Neutrophil (primary cell): ENCODE data around the gene SUMF1.

Experiments used
- H3K27ac ChIP-seq: fragments of 200-600 bp; sonication (generic); 2 replicates; pipeline ENCODE4 v1.5.1; 2016; ENCODE audit warnings: mild to moderate bottlenecking, moderate library complexity
- H3K27me3 ChIP-seq: fragments of 200-600 bp; sonication (generic); 2 replicates; pipeline ENCODE4 v1.6.0; 2016; ENCODE audit warnings: mild to moderate bottlenecking
- H3K36me3 ChIP-seq: fragments of 200-600 bp; sonication (generic); 2 replicates; pipeline ENCODE4 v1.5.1; 2017
- H3K4me1 ChIP-seq, 2 experiments: fragments of 200-600 bp in 1 of 2; sonication (generic) in 1 of 2; 1 replicate in 1 of 2; 2 replicates in 1 of 2; pipeline versions ENCODE4 v1.5.1 to v1.6.1; 2013 to 2016; ENCODE audit warnings: low read depth in 1 of 2, low read length in 1 of 2, mild to moderate bottlenecking in 1 of 2, moderate library complexity in 1 of 2; ENCODE audit not compliant: control insufficient read depth in 1 of 2, insufficient read depth in 1 of 2
- H3K4me3 ChIP-seq, 2 experiments: fragments of 200-600 bp in 1 of 2; sonication (generic) in 1 of 2; 1 replicate in 1 of 2; 2 replicates in 1 of 2; pipeline ENCODE4 v1.5.1; 2013 to 2016; ENCODE audit warnings: low read depth in 1 of 2, low read length in 1 of 2, mild to moderate bottlenecking in 1 of 2, moderate library complexity in 1 of 2
- H3K9me3 ChIP-seq: fragments of 200-600 bp; sonication (generic); 2 replicates; pipeline ENCODE4 v1.5.1; 2016
- TF ChIP-seq, protein P1 (sequence below): fragments of 200-600 bp; sonication (generic); IDR thresholded peaks from 2 replicates; pipeline ENCODE4 v1.5.1; 2016; ENCODE audit warnings: antibody characterized with exemption

The SUMF1 gene

DNA sequence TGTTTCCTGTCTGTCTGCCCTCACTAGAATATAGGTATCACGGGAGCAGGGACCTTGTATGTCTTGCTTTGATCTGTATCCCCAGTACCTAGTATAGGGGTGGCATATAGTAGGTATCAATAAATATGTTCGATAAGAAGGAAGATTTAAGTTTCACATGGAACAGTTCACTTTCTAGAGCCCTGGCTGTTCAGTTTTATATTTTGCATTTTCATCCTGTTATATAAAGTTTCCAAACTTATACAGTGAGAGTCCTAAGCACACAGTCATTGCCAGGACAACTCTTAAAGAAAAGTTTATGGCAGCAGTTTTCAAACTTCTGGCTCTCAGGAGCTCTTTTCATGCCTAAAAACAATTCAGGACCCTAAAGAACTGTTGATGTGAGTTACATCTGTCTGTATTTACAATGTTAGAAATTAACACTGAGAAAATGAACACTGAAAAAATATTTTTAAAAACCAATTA, 39.5 kb upstream of the SUMF1 start:
- Histone ChIP-seq H3K9me3 (no peaks in the 10 kb centered on the region), H3K27ac (no peak overlapping the region), H3K27me3 (no peaks in the 10 kb centered on the region), H3K4me1 (peaks cover 9 to 15% of the 10 kb centered on the region in 2 experiments), H3K4me3 (no peak overlapping the region), H3K36me3 (no peaks in the 10 kb centered on the region)
- TF ChIP-seq, protein P1, sequence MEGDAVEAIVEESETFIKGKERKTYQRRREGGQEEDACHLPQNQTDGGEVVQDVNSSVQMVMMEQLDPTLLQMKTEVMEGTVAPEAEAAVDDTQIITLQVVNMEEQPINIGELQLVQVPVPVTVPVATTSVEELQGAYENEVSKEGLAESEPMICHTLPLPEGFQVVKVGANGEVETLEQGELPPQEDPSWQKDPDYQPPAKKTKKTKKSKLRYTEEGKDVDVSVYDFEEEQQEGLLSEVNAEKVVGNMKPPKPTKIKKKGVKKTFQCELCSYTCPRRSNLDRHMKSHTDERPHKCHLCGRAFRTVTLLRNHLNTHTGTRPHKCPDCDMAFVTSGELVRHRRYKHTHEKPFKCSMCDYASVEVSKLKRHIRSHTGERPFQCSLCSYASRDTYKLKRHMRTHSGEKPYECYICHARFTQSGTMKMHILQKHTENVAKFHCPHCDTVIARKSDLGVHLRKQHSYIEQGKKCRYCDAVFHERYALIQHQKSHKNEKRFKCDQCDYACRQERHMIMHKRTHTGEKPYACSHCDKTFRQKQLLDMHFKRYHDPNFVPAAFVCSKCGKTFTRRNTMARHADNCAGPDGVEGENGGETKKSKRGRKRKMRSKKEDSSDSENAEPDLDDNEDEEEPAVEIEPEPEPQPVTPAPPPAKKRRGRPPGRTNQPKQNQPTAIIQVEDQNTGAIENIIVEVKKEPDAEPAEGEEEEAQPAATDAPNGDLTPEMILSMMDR: no peak

- H3K36me3 ChIP-seq: no peaks in the 10 kb centered on the region
- H3K4me3 ChIP-seq: no peak overlapping the region
- H3K27ac ChIP-seq: no peak overlapping the region
- H3K9me3 ChIP-seq: no peaks in the 10 kb centered on the region
- no peaks in the 10 kb centered on the region for H3K27me3 ChIP-seq
- TF ChIP-seq, protein P1: no peak
- H3K4me1 ChIP-seq: peaks cover 9 to 15% of the 10 kb centered on the region in 2 experiments
These were observed 38.9 kb upstream of the SUMF1 start for GRCh38 chr3:4505688-4506558.

DNA sequence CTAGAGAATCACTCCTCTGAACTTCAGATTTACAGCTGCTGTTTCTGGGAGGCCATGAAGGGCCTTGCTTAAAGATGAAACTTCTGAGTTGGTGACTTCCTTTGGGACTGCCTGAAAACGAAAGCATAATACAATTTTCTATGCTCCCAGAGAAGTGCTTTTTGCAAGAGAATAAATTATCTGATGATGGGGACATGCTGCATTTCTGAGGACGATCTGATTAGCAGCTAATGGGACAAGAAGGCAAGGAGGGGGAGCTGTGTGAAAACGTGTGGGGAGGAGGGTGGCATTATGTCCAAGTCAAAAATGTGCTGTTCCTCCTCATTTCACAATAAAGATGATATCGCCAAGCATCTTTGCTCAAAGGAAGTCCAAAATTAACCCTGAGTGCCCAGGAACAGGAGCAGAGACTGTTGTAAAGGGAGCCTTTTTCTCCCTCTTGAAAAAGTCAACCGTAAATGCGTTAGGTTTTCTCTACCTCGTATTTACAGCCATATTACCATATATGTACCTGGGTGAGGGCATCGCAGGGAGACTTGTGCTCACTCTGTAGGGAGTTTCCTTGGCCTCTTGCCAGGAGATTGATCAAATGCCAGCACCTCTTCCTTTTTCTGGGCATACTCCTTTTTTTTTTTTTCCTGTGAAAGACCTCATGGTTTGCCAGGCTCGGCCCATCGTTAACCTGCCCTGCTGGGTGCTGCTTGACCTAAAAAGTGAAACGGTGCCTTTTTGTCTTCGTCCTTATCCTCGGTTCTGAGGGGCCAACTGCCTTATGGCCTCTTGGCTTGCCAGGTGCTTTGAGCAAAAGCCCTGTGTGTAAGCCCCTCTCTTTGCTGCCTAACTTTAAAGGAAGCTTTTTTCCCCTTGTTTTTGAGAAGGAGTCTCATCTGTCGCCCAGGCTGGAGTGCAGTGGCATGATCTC, 37.5 kb upstream of the SUMF1 start:
- Histone ChIP-seq H3K4me3 (no peak overlapping the region), H3K4me1 (peaks cover 9 to 15% of the 10 kb centered on the region in 2 experiments), H3K9me3 (no peaks in the 10 kb centered on the region), H3K27me3 (no peaks in the 10 kb centered on the region), H3K36me3 (no peaks in the 10 kb centered on the region), H3K27ac (peak overlapping the region; percentile 19)
- TF ChIP-seq, protein P1: no peak

DNA sequence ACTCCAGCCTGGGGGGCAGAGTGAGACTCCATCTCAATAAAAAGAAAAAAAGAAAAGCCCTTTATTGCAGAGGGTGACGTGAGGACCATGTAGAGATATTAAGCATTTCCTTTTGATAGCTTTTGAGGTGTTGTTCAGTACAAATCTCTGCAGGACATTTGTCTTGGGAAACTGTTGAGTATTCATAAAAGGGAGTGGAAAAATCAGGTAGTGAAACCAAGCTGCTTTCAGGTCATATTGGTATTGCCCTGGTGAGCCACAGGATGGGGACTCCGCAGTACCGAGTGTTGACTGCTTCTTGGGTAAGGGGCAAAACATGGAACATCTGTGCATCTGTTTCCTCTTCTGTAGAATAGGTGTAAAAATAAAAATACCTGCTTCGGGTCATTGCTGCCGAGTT, 36.0 kb upstream of the SUMF1 start:
- TF ChIP-seq, protein P1: no peak
- H3K9me3 ChIP-seq: no peaks in the 10 kb centered on the region
- H3K27me3 ChIP-seq: no peaks in the 10 kb centered on the region
- no peaks in the 10 kb centered on the region for H3K36me3 ChIP-seq
- no peak overlapping the region for H3K4me3 ChIP-seq
- no peak overlapping the region for H3K27ac ChIP-seq
- peaks cover 9 to 15% of the 10 kb centered on the region in 2 experiments for H3K4me1 ChIP-seq

GRCh38 chr3:4501927-4502326, 34.9 kb upstream of the SUMF1 start:
- H3K4me3 ChIP-seq: no peak overlapping the region
- H3K9me3 ChIP-seq: no peaks in the 10 kb centered on the region
- H3K27me3 ChIP-seq: no peaks in the 10 kb centered on the region
- TF ChIP-seq, protein P1: no peak
- H3K27ac ChIP-seq: no peak overlapping the region
- H3K4me1 ChIP-seq: peaks cover 9 to 15% of the 10 kb centered on the region in 2 experiments
- H3K36me3 ChIP-seq: no peaks in the 10 kb centered on the region
